Cardiac fibroblast (primary cell): ENCODE results near the gene CST9.
A peak's percentile ranks its signal among the peaks of the same experiment; 100 is the strongest.

Experiments used
- DNase-seq, 2 donors: peaks; one replicate each; pipeline versions ENCODE4 v3.0.0 to v3.0.0-alpha.2; 2010; ENCODE audit warnings: low read depth in 2 of 2
- H3K4me3 ChIP-seq, 2 donors: replicated peaks in 1 of 2; 1 replicate in 1 of 2; 2 replicates in 1 of 2; pipeline ENCODE4 v1.5.1; 2011; ENCODE audit warnings: low read depth in 2 of 2, low read length in 2 of 2, mild to moderate bottlenecking in 2 of 2, moderate library complexity in 1 of 2
- CTCF ChIP-seq: IDR thresholded peaks from one replicate; pipeline ENCODE4 v1.5.1; 2011; ENCODE audit warnings: low read depth, mild to moderate bottlenecking, low read length, inconsistent platforms

CST9 gene

GRCh38 chr20:23644164-23644563 is 38.4 kb upstream of the CST9 start:
- H3K4me3 ChIP-seq = no peak overlapping the region
- no peak for DNase-seq
- no peak for TF ChIP-seq CTCF

- TF ChIP-seq CTCF = no peak
- no peak for DNase-seq
- H3K4me3 ChIP-seq = no peak overlapping the region
Observed at GRCh38 chr20:23643659-23644058, 37.9 kb upstream of the CST9 start.

- no peak overlapping the region for H3K4me3 ChIP-seq
Observed at GRCh38 chr20:23641936-23642751, 36.4 kb upstream of the CST9 start.

GRCh38 chr20:23640671-23641667 is 35.3 kb upstream of the CST9 start:
- TF ChIP-seq CTCF = no peak

More at GRCh38 chr20:23641936-23642751, 36.4 kb upstream of the CST9 start:
- TF ChIP-seq CTCF = no peak
- peak; percentile 74 to 84 for DNase-seq

GRCh38 chr20:23640018-23640601 is 34.4 kb upstream of the CST9 start:
- no peak for DNase-seq
- no peak for TF ChIP-seq CTCF
- H3K4me3 ChIP-seq = no peak overlapping the region

More at GRCh38 chr20:23640671-23641667, 35.3 kb upstream of the CST9 start:
- H3K4me3 ChIP-seq = no peak overlapping the region
- DNase-seq = no peak

GRCh38 chr20:23639490-23639958 is 33.8 kb upstream of the CST9 start:
- no peak for DNase-seq
- H3K4me3 ChIP-seq = no peak overlapping the region
- no peak for TF ChIP-seq CTCF
